GM12801 (cell line): Measurements from ENCODE around the gene BCL11B.

ENCODE experiments used
- CTCF ChIP-seq: IDR thresholded peaks from one replicate; pipeline ENCODE4 v1.5.1; 2011; ENCODE audit warnings: control low read depth; ENCODE audit not compliant: insufficient read length; ENCODE audit errors: extremely low read depth

BCL11B gene

GRCh38 chr14:99236386-99237138, 35.4 kb downstream of the BCL11B start:
- TF ChIP-seq CTCF: no peak

- no peak for TF ChIP-seq CTCF
These were observed 36.2 kb downstream of the BCL11B start for GRCh38 chr14:99235582-99236320.

- TF ChIP-seq CTCF: no peak
These were observed 36.9 kb downstream of the BCL11B start for GRCh38 chr14:99234961-99235571.

GRCh38 chr14:99234355-99234754, 37.6 kb downstream of the BCL11B start:
- no peak for TF ChIP-seq CTCF

- TF ChIP-seq CTCF: no peak
These were observed 38.6 kb downstream of the BCL11B start for GRCh38 chr14:99233222-99234035.

- no peak for TF ChIP-seq CTCF
These were observed 39.2 kb downstream of the BCL11B start for GRCh38 chr14:99232714-99233214.
